CD4-positive, alpha-beta T cell treated with Interferon alpha-2 for 1 hour (primary cell): Measurements from ENCODE around the gene HEXD.

Experiments
- DNase-seq, 2 donors: peaks; one replicate each; pipeline ENCODE4 v3.0.0-alpha.2; 2020 to 2022

HEXD gene

GRCh38 chr17:82416771-82417170 lies 1.4 kb upstream of the HEXD start:
- DNase-seq: peak in 1 of 2 donors; percentile 23

GRCh38 chr17:82419540-82419939 lies 1.4 kb downstream of the HEXD start:
- DNase-seq: peak in 1 of 2 donors; percentile 53

- peak; percentile 50 to 68 for DNase-seq
These were observed 6.1 kb downstream of the HEXD start for GRCh38 chr17:82424001-82424862.

- DNase-seq: no peak
These were observed 6.7 kb downstream of the HEXD start for GRCh38 chr17:82424863-82425159.

- no peak for DNase-seq
These were observed 10.4 kb downstream of the HEXD start for GRCh38 chr17:82428546-82428945.

GRCh38 chr17:82429824-82430223 lies 11.7 kb downstream of the HEXD start:
- DNase-seq: no peak

- no peak for DNase-seq
These were observed 13.9 kb downstream of the HEXD start for GRCh38 chr17:82432017-82432416.

- DNase-seq: no peak
These were observed 15.5 kb downstream of the HEXD start for GRCh38 chr17:82433560-82434215.

GRCh38 chr17:82434216-82434565 lies 16.0 kb downstream of the HEXD start:
- DNase-seq: peak; percentile 34 to 37

- DNase-seq: no peak
These were observed 17.0 kb downstream of the HEXD start for GRCh38 chr17:82435103-82435502.

GRCh38 chr17:82435601-82436583 lies 17.7 kb downstream of the HEXD start:
- no peak for DNase-seq

- no peak for DNase-seq
These were observed 18.6 kb downstream of the HEXD start for GRCh38 chr17:82436601-82437324.

- no peak for DNase-seq
These were observed 19.1 kb downstream of the HEXD start for GRCh38 chr17:82437325-82437668.

- DNase-seq: no peak
These were observed 20.4 kb downstream of the HEXD start for GRCh38 chr17:82438401-82439193.

- DNase-seq: no peak
These were observed 21.2 kb downstream of the HEXD start for GRCh38 chr17:82439194-82439828.

GRCh38 chr17:82439829-82440365 lies 21.8 kb downstream of the HEXD start:
- no peak for DNase-seq

- peak in 1 of 2 donors; percentile 30 for DNase-seq
These were observed 22.4 kb downstream of the HEXD start for GRCh38 chr17:82440469-82440981.

- no peak for DNase-seq
These were observed 23.0 kb downstream of the HEXD start for GRCh38 chr17:82440991-82441627.

GRCh38 chr17:82441691-82442487 lies 23.7 kb downstream of the HEXD start:
- no peak for DNase-seq
